Measurements from ENCODE around the gene PALD1. TPM values are rescaled to one million over a fixed set of nuclear protein-coding genes. Genes with fewer than 3 reads are reported as not detected.

Gene PALD1
- total RNA-seq, 4 donors from 2014 or later: 5.4 to 10.9 (median 9.2) TPM

DNA sequence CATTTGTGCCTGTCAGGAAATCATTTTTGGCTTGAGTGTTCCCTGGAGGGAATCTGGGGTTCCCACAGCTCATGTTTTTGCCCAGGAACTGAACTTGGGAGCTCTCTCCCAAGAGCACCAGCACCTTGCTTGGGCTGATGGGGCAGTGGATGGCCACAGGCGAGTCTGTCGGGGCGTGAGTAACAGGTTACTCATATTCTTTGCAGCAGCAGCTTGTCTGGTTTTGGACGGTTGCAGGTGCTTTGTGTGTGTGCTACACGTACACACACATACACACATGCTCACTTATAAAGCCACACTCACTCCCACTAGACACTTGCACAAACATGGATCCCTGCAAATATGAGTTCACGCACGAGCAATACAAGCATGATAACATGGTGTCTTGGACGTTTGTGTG is 2.9 kb upstream of the PALD1 start:
- no peak overlapping the region for H3K27ac ChIP-seq
- H3K27me3 ChIP-seq: no peaks in the 10 kb centered on the region
- no peaks in the 10 kb centered on the region for H3K36me3 ChIP-seq
- TF ChIP-seq EP300 (IDR thresholded peaks at IDR 0.05) (no peak), CTCF (IDR thresholded peaks at IDR 0.05) (no peak), POLR2A (IDR thresholded peaks at IDR 0.05) (no peak)
- peaks cover 0 to 29% (median 12%) of the 10 kb centered on the region in 4 donors for H3K4me1 ChIP-seq
- no peak for DNase-seq (ENCODE audit: low spot score in 2 of 2)
- WGBS, 2 donors: 87 to 88% methylated on average over 8 of the region's 8 CpGs
- H3K4me3 ChIP-seq: no peak overlapping the region
- no peaks in the 10 kb centered on the region for H3K9me3 ChIP-seq

DNA sequence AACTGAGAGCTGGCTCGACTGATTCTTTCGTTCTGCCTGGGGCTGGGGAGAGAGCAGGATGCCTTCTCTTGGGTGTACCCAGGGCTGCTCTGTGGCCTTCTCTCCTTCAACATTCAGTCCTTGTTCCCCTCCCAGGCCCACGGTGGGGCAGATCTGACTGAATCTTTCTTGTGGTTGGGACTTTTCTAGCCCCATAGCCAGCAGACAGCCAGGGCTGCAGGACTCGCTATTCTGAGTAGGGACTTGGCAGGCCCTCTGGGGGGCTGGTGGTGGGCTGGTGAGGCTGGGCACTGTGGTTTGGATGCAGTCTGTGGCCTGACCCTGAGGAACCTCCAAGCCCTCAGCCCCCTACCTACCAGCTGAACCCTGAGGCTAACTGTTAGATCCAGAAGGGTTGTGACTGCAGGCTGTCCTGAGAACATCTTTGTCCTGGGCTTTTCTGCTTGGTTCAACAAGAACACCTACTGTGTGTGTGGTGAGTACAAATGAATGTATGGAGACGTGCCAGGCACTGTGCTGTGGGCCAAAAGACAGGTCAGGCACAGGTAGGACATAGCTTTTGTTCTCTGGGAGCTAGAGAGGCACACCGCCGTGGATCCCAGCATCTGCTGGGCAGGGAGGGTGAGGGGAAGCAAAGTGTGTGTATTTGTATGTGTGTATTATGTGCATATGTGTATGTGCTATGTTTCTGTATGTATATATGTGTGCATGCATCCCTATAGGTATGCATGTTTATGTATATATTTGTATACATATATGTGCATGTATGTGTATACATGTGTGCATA is 2.1 kb upstream of the PALD1 start:
- H3K4me1 ChIP-seq: peaks cover 0 to 34% (median 13%) of the 10 kb centered on the region in 4 donors
- no peak overlapping the region for H3K27ac ChIP-seq
- no peaks in the 10 kb centered on the region for H3K27me3 ChIP-seq
- TF ChIP-seq POLR2A (IDR thresholded peaks at IDR 0.05) (no peak), EP300 (IDR thresholded peaks at IDR 0.05) (no peak), CTCF (IDR thresholded peaks at IDR 0.05) (no peak)
- H3K36me3 ChIP-seq: no peaks in the 10 kb centered on the region
- no peak overlapping the region for H3K4me3 ChIP-seq
- WGBS, 2 donors: 69 to 77% methylated on average over 7 of the region's 7 CpGs
- no peak for DNase-seq (ENCODE audit: low spot score in 2 of 2)
- no peaks in the 10 kb centered on the region for H3K9me3 ChIP-seq

- 21 to 22% methylated on average over 15 to 23 of the region's 27 CpGs for WGBS, 2 donors
- peak overlapping the region; percentile 40 to 75 (median 60) for H3K4me3 ChIP-seq
- no peaks in the 10 kb centered on the region for H3K36me3 ChIP-seq
- no peaks in the 10 kb centered on the region for H3K27me3 ChIP-seq
- peaks cover 0 to 46% (median 14%) of the 10 kb centered on the region in 4 donors for H3K4me1 ChIP-seq
- TF ChIP-seq POLR2A (IDR thresholded peaks at IDR 0.05) (no peak), CTCF (IDR thresholded peaks at IDR 0.05) (no peak), EP300 (IDR thresholded peaks at IDR 0.05) (no peak)
- no peaks in the 10 kb centered on the region for H3K9me3 ChIP-seq
- no peak for DNase-seq (ENCODE audit: low spot score in 2 of 2)
- peak overlapping the region in 1 of 4 donors; percentile 78 for H3K27ac ChIP-seq
Observed at GRCh38 chr10:70477661-70478162, 855 bp upstream of the PALD1 start.

GRCh38 chr10:70479165-70479581 is 606 bp downstream of the PALD1 start:
- Histone ChIP-seq H3K4me1 (peaks cover 0 to 58% (median 16%) of the 10 kb centered on the region in 4 donors), H3K27ac (peak overlapping the region in 3 of 4 donors; percentile 43 to 78 (median 47)), H3K4me3 (peak overlapping the region; percentile 40 to 75 (median 60)), H3K36me3 (no peaks in the 10 kb centered on the region), H3K9me3 (no peaks in the 10 kb centered on the region), H3K27me3 (no peaks in the 10 kb centered on the region)
- 50 to 54% methylated on average over 8 to 11 of the region's 11 CpGs for WGBS, 2 donors
- no peak for TF ChIP-seq POLR2A (IDR thresholded peaks at IDR 0.05)
- no peak for TF ChIP-seq CTCF (IDR thresholded peaks at IDR 0.05)
- TF ChIP-seq EP300 (IDR thresholded peaks at IDR 0.05): no peak
- DNase-seq (ENCODE audit: low spot score in 2 of 2): no peak

DNA sequence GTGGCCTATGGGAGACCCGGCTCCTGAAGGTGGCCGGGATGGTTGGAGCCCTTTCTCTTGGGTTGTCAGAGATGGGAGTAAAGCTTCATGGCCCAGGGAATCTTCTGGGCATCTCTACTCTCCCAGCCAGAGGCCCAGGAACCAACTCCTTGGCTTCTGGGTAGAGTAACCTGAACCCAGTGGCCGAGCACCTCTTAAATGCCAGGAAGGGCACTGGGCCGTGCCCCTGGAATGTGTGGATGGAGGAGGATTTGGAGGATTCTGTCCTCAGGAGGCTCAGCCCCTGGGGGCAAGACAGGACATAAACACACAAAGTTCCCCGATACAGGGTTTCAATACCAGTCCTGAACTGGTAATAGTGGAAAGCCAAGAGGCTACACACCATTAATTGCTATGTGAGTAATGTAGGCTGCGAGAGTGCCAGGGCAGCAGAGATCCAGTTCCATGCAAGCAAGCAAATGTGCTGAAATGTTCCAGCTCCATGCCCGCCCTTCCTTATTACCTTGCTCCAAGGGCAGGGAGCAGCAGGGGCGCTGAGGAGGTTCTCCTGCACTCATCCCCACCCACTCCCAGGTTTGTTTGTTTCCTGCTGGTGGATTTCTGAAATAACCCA is 1.2 kb downstream of the PALD1 start:
- Histone ChIP-seq H3K9me3 (no peaks in the 10 kb centered on the region), H3K4me3 (peak overlapping the region; percentile 40 to 75 (median 60)), H3K27ac (peak overlapping the region in 3 of 4 donors; percentile 43 to 78 (median 47)), H3K4me1 (peaks cover 0 to 58% (median 16%) of the 10 kb centered on the region in 4 donors), H3K36me3 (no peaks in the 10 kb centered on the region), H3K27me3 (no peaks in the 10 kb centered on the region)
- no peak for TF ChIP-seq POLR2A (IDR thresholded peaks at IDR 0.05)
- TF ChIP-seq CTCF (IDR thresholded peaks at IDR 0.05): no peak
- no peak for TF ChIP-seq EP300 (IDR thresholded peaks at IDR 0.05)
- DNase-seq (ENCODE audit: low spot score in 2 of 2): no peak
- WGBS, 2 donors: 78 to 81% methylated on average over 7 to 8 of the region's 8 CpGs

Data from tibial nerve (tissue), 4 donors.